ENCODE data around the gene ARHGAP25. TPM values are rescaled to one million over a fixed set of nuclear protein-coding genes. Genes with fewer than 3 reads are reported as not detected.

Gene ARHGAP25
- total and polyA plus RNA-seq, 2 donors (not counting 3 experiments of a cell fraction or from before 2014, with no cell fraction given): 0.50 to 2.0 TPM

- no peak overlapping the region for H3K27ac ChIP-seq (ENCODE audit: insufficient read depth, low read depth, low read length)
- ChIA-PET POLR2A (no interaction called here), CTCF (interaction anchor here (1.0 to 1.6 kb wide), 6 partner anchors 9 to 302 kb away, joined by 3 to 6 read pairs (median 4); no protein-coding TSS in a partner anchor)
- TF ChIP-seq FOS (IDR thresholded peaks at IDR 0.05; ENCODE audit: borderline replicate concordance, insufficient read depth, low read length) (no peak), MAX (IDR thresholded peaks at IDR 0.05; ENCODE audit: insufficient read depth, insufficient read length) (no peak), JUN (IDR thresholded peaks at IDR 0.05; ENCODE audit: borderline replicate concordance, insufficient read depth, insufficient read length, low read depth) (no peak), POLR2AphosphoS5 (IDR thresholded peaks at IDR 0.05; ENCODE audit: insufficient read depth, low read depth, low read length) (no peak), CTCF (IDR thresholded peaks at IDR 0.05; ENCODE audit: extremely low read depth in 1 of 2, insufficient read depth in 1 of 2, low read depth in 1 of 2, low read length in 2 of 2) (no peak)
- H3K9me1 ChIP-seq (replicated peaks; ENCODE audit: control insufficient read depth, extremely low read depth, insufficient read depth, low read length): no peaks in the 10 kb centered on the region
- no peak overlapping the region for H3K9ac ChIP-seq (replicated peaks; ENCODE audit: extremely low read depth, insufficient read depth, low read length)
- dilution Hi-C loops (cut with MboI; ENCODE audit: extremely low pct_ligation_motif_present, low sequenced_read_pairs) (no loop called here), intact Hi-C loops (cut with micrococcal nuclease) (no loop called here)
- no peaks in the 10 kb centered on the region for H3K36me3 ChIP-seq (ENCODE audit: control insufficient read depth in 2 of 2, extremely low read depth in 1 of 2, insufficient read depth in 2 of 2, low read length in 2 of 2)
- no peak overlapping the region for H2AFZ ChIP-seq (ENCODE audit: low read depth, low read length)
- H3K9me3 ChIP-seq (replicated peaks; ENCODE audit: control insufficient read depth, insufficient read depth, low read length): no peaks in the 10 kb centered on the region
- peaks cover 3 to 15% of the 10 kb centered on the region in 2 experiments for H3K27me3 ChIP-seq (ENCODE audit: control insufficient read depth in 2 of 2, insufficient read depth in 2 of 2, low read length in 2 of 2)
- no TSS peak for BruUV-seq (replicated peaks)
- H4K20me1 ChIP-seq (replicated peaks; ENCODE audit: control insufficient read depth, extremely low read depth, insufficient read depth, low read length): no peaks in the 10 kb centered on the region
- H3K4me2 ChIP-seq (ENCODE audit: insufficient read depth, low read length): no peak overlapping the region
- no peak for FAIRE-seq
- no peak overlapping the region for H3K4me3 ChIP-seq (replicated peaks in 1 of 3; ENCODE audit: insufficient read depth in 1 of 3, low read depth in 1 of 3, low read length in 3 of 3)
- no peaks in the 10 kb centered on the region for H3K79me2 ChIP-seq (ENCODE audit: control insufficient read depth, insufficient read depth, low read length)
- peaks cover 1% of the 10 kb centered on the region for H3K4me1 ChIP-seq (ENCODE audit: control insufficient read depth, extremely low read depth, insufficient read depth, low read length)
- DNase-seq (ENCODE audit: low read depth, low spot score): no peak
Measured at GRCh38 chr2:68790600-68790999, 56.0 kb downstream of the ARHGAP25 start.

- no peak overlapping the region for H2AFZ ChIP-seq (ENCODE audit: low read depth, low read length)
- no peak overlapping the region for H3K4me3 ChIP-seq (replicated peaks in 1 of 3; ENCODE audit: insufficient read depth in 1 of 3, low read depth in 1 of 3, low read length in 3 of 3)
- no peak overlapping the region for H3K4me2 ChIP-seq (ENCODE audit: insufficient read depth, low read length)
- no peaks in the 10 kb centered on the region for H3K9me1 ChIP-seq (replicated peaks; ENCODE audit: control insufficient read depth, extremely low read depth, insufficient read depth, low read length)
- TF ChIP-seq CTCF (IDR thresholded peaks at IDR 0.05; ENCODE audit: extremely low read depth in 1 of 2, insufficient read depth in 1 of 2, low read depth in 1 of 2, low read length in 2 of 2) (no peak), MAX (IDR thresholded peaks at IDR 0.05; ENCODE audit: insufficient read depth, insufficient read length) (no peak), EZH2 (IDR thresholded peaks at IDR 0.05; ENCODE audit: borderline replicate concordance, low read depth, low read length, severe bottlenecking) (no peak), POLR2AphosphoS5 (IDR thresholded peaks at IDR 0.05; ENCODE audit: insufficient read depth, low read depth, low read length) (no peak), GATA2 (IDR thresholded peaks at IDR 0.05; ENCODE audit: insufficient read depth, insufficient read length, low read depth, low read length) (no peak), MYC (IDR thresholded peaks at IDR 0.05; ENCODE audit: low read depth, low read length) (no peak), JUN (IDR thresholded peaks at IDR 0.05; ENCODE audit: borderline replicate concordance, insufficient read depth, insufficient read length, low read depth) (no peak), FOS (IDR thresholded peaks at IDR 0.05; ENCODE audit: borderline replicate concordance, insufficient read depth, low read length) (no peak), POLR2A (IDR thresholded peaks at IDR 0.05; ENCODE audit: low read depth, low read length) (no peak)
- CTCF ChIA-PET: interaction anchor here (1.4 to 1.6 kb wide), 4 partner anchors 12 to 152 kb away, joined by 4 to 6 read pairs (median 5); no protein-coding TSS in a partner anchor
- no peak overlapping the region for H3K27ac ChIP-seq (ENCODE audit: insufficient read depth, low read depth, low read length)
- H3K4me1 ChIP-seq (ENCODE audit: control insufficient read depth, extremely low read depth, insufficient read depth, low read length): peaks cover 14% of the 10 kb centered on the region
- dilution Hi-C loops (cut with MboI; ENCODE audit: extremely low pct_ligation_motif_present, low sequenced_read_pairs): no loop called here
- peaks cover 0 to 9% of the 10 kb centered on the region in 2 experiments for H3K27me3 ChIP-seq (ENCODE audit: control insufficient read depth in 2 of 2, insufficient read depth in 2 of 2, low read length in 2 of 2)
- H3K79me2 ChIP-seq (ENCODE audit: control insufficient read depth, insufficient read depth, low read length): no peaks in the 10 kb centered on the region
- no TSS peak for BruUV-seq (replicated peaks)
- POLR2A ChIA-PET: no interaction called here
- DNase-seq (ENCODE audit: low read depth, low spot score) (no peak), FAIRE-seq (no peak)
- H4K20me1 ChIP-seq (replicated peaks; ENCODE audit: control insufficient read depth, extremely low read depth, insufficient read depth, low read length): no peaks in the 10 kb centered on the region
- no peaks in the 10 kb centered on the region for H3K9me3 ChIP-seq (replicated peaks; ENCODE audit: control insufficient read depth, insufficient read depth, low read length)
- no peaks in the 10 kb centered on the region for H3K36me3 ChIP-seq (ENCODE audit: control insufficient read depth in 2 of 2, extremely low read depth in 1 of 2, insufficient read depth in 2 of 2, low read length in 2 of 2)
- H3K9ac ChIP-seq (replicated peaks; ENCODE audit: extremely low read depth, insufficient read depth, low read length): no peak overlapping the region
- intact Hi-C loops (cut with micrococcal nuclease): no loop called here
Measured at GRCh38 chr2:68791914-68792313, 57.3 kb downstream of the ARHGAP25 start.

Data from endothelial cell of umbilical vein (primary cell).